ENCODE measurements around the gene SLC35F5. TPM values are rescaled to one million over a fixed set of nuclear protein-coding genes. Genes with fewer than 3 reads are reported as not detected.

Gene SLC35F5
- total and polyA plus RNA-seq, 2 of the 4 experiments (the other 2 are of a cell fraction) = 30.5 to 93.4 TPM

DNA sequence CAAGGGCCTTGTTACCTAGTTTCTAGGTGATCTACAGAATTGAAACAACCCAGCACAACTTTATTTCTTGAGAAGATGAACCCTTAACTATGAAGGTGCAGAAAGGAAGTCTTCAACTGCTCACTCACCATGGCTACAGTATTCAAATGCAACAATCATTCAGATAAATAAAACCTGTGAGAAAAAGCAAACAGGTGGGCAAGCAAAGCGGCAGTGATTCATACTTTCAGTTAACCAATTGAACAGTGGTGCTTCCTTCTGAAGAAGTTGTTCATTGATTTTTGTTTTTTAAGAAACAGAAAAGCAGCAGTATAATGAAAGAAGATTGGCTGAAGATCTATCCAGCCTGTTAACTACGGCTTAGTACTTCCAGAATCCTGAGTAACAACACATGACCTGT, 43.5 kb downstream of the SLC35F5 start:
- CTCF ChIA-PET = no interaction called here
- BruUV-seq (replicated peaks) = no TSS peak

More for the DNA sequence above, 43.5 kb downstream of the SLC35F5 start:
- Histone ChIP-seq H4K8ac (ENCODE audit: low read depth in 2 of 2, low read length in 2 of 2) (no peak overlapping the region), H3K9me3 (ENCODE audit: control insufficient read depth, insufficient read depth, low read length) (no peaks in the 10 kb centered on the region), H3K27me3 (ENCODE audit: control insufficient read depth, insufficient read depth, low read length) (no peaks in the 10 kb centered on the region), H3K4ac (ENCODE audit: low read depth, low read length) (no peak overlapping the region), H3K4me1 (ENCODE audit: control insufficient read depth, insufficient read depth, low read length) (peaks cover 3% of the 10 kb centered on the region), H3K56ac (ENCODE audit: extremely low read depth, insufficient read depth, low read length) (no peak overlapping the region), H2AK5ac (ENCODE audit: low read depth, low read length) (no peak overlapping the region), H3K36me3 (ENCODE audit: control insufficient read depth, insufficient read depth, low read length) (peaks cover 6% of the 10 kb centered on the region), H3K9me1 (ENCODE audit: insufficient read depth, low read length) (peaks cover 4% of the 10 kb centered on the region; the same call in 1 of the 2 replicates), H2AFZ (replicated peaks; ENCODE audit: low read length, poor library complexity) (no peak overlapping the region), H3K4me3 (ENCODE audit: insufficient read depth, low read depth, low read length) (no peak overlapping the region), H4K5ac (ENCODE audit: low read depth, low read length) (no peak overlapping the region; the same call in 1 of the 2 replicates), H2BK20ac (ENCODE audit: low read depth, low read length) (no peak overlapping the region; the same call in 1 of the 2 replicates), H3K23ac (ENCODE audit: low read depth, low read length) (no peak overlapping the region), H4K20me1 (ENCODE audit: insufficient read depth, low read length) (no peaks in the 10 kb centered on the region), H2BK15ac (ENCODE audit: low read depth, low read length) (no peak overlapping the region), H3K27ac (ENCODE audit: insufficient read depth, low read length) (no peak overlapping the region), H3K79me1 (ENCODE audit: low read depth in 1 of 2, low read length in 2 of 2) (peaks cover 0 to 6% of the 10 kb centered on the region in 2 experiments; a peak in 3 of 4 replicates), H2AK9ac (replicated peaks; ENCODE audit: low read depth, low read length, poor library complexity) (no peak overlapping the region), H3K14ac (replicated peaks; ENCODE audit: low read depth, low read length) (no peak overlapping the region), H2BK120ac (ENCODE audit: low read depth, low read length) (peak overlapping the region; percentile 12; the same call in 1 of the 2 replicates), H4K91ac (ENCODE audit: insufficient read depth, low read depth, low read length) (no peak overlapping the region), H2BK5ac (ENCODE audit: low read depth, low read length, poor library complexity, severe bottlenecking) (peak overlapping the region; percentile 60), H3K9ac (ENCODE audit: low read depth, low read length) (no peak overlapping the region), H3K4me2 (ENCODE audit: low read depth, low read length) (no peak overlapping the region), H3K18ac (ENCODE audit: low read depth, low read length) (peak overlapping the region; percentile 69; the same call in 1 of the 2 replicates)
- POLR2A ChIA-PET (ENCODE audit: unreplicated experiment) = interaction anchor here (0.7 kb wide), 1 partner anchor 82 kb away, joined by 4 read pairs; no protein-coding TSS in a partner anchor
- WGBS, 2 experiments (ENCODE audit: extremely low coverage in 2 of 2, insufficient read length in 1 of 2) = no CpG with 5 or more reads among the region's 2 CpGs
- ATAC-seq (ENCODE audit: low read depth) (no peak), DNase-seq (no peak)
- in situ Hi-C loops (cut with MboI; ENCODE audit: low sequenced_read_pairs) = no loop called here
- intact Hi-C loops (cut with micrococcal nuclease) = no loop called here
- dilution Hi-C loops (cut with HindIII; ENCODE audit: low sequenced_read_pairs, unreplicated experiment) = no loop called here
- TF ChIP-seq, protein P1, sequence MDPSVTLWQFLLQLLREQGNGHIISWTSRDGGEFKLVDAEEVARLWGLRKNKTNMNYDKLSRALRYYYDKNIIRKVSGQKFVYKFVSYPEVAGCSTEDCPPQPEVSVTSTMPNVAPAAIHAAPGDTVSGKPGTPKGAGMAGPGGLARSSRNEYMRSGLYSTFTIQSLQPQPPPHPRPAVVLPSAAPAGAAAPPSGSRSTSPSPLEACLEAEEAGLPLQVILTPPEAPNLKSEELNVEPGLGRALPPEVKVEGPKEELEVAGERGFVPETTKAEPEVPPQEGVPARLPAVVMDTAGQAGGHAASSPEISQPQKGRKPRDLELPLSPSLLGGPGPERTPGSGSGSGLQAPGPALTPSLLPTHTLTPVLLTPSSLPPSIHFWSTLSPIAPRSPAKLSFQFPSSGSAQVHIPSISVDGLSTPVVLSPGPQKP (IDR thresholded peaks at IDR 0.05; ENCODE audit: borderline replicate concordance, low read depth, low read length) = no peak
- no peak for TF ChIP-seq MAZ (IDR thresholded peaks at IDR 0.05; ENCODE audit: borderline replicate concordance, low read depth, low read length)
- no peak for TF ChIP-seq SMC3 (IDR thresholded peaks at IDR 0.05; ENCODE audit: low read depth, low read length)
- TF ChIP-seq RAD21 (IDR thresholded peaks at IDR 0.05; ENCODE audit: low read length) = no peak
- TF ChIP-seq, protein P2, sequence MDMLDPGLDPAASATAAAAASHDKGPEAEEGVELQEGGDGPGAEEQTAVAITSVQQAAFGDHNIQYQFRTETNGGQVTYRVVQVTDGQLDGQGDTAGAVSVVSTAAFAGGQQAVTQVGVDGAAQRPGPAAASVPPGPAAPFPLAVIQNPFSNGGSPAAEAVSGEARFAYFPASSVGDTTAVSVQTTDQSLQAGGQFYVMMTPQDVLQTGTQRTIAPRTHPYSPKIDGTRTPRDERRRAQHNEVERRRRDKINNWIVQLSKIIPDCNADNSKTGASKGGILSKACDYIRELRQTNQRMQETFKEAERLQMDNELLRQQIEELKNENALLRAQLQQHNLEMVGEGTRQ (IDR thresholded peaks at IDR 0.05; ENCODE audit: low read depth, low read length) = no peak
- no peak for TF ChIP-seq FOS (IDR thresholded peaks at IDR 0.05; ENCODE audit: low read depth, low read length)
- no peak for TF ChIP-seq NFE2L2 (IDR thresholded peaks at IDR 0.05; ENCODE audit: low read depth, low read length)
- no peak for TF ChIP-seq RFX5 (IDR thresholded peaks at IDR 0.05; ENCODE audit: low read depth, low read length)
- no peak for TF ChIP-seq RCOR1 (IDR thresholded peaks at IDR 0.05; ENCODE audit: insufficient replicate concordance, low read length)
- no peak for TF ChIP-seq CHD1 (IDR thresholded peaks at IDR 0.05; ENCODE audit: low read depth, low read length)
- TF ChIP-seq, protein P3, sequence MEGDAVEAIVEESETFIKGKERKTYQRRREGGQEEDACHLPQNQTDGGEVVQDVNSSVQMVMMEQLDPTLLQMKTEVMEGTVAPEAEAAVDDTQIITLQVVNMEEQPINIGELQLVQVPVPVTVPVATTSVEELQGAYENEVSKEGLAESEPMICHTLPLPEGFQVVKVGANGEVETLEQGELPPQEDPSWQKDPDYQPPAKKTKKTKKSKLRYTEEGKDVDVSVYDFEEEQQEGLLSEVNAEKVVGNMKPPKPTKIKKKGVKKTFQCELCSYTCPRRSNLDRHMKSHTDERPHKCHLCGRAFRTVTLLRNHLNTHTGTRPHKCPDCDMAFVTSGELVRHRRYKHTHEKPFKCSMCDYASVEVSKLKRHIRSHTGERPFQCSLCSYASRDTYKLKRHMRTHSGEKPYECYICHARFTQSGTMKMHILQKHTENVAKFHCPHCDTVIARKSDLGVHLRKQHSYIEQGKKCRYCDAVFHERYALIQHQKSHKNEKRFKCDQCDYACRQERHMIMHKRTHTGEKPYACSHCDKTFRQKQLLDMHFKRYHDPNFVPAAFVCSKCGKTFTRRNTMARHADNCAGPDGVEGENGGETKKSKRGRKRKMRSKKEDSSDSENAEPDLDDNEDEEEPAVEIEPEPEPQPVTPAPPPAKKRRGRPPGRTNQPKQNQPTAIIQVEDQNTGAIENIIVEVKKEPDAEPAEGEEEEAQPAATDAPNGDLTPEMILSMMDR (conservative IDR thresholded peaks at IDR 0.05; ENCODE audit: low read depth, low read length) = no peak
- TF ChIP-seq BHLHE40 (IDR thresholded peaks at IDR 0.05; ENCODE audit: low read depth, low read length) = no peak
- no peak for TF ChIP-seq MXI1 (IDR thresholded peaks at IDR 0.05; ENCODE audit: borderline replicate concordance, low read depth, low read length)
- no peak for TF ChIP-seq CEBPB (IDR thresholded peaks at IDR 0.05; ENCODE audit: low read depth, low read length)
- TF ChIP-seq POLR2A (IDR thresholded peaks at IDR 0.05; ENCODE audit: low read depth, low read length) = no peak
- TF ChIP-seq MAFK (IDR thresholded peaks at IDR 0.05; ENCODE audit: low read depth, low read length) = no peak
